ENCODE data around the gene ZNF691.

Gene ZNF691

DNA sequence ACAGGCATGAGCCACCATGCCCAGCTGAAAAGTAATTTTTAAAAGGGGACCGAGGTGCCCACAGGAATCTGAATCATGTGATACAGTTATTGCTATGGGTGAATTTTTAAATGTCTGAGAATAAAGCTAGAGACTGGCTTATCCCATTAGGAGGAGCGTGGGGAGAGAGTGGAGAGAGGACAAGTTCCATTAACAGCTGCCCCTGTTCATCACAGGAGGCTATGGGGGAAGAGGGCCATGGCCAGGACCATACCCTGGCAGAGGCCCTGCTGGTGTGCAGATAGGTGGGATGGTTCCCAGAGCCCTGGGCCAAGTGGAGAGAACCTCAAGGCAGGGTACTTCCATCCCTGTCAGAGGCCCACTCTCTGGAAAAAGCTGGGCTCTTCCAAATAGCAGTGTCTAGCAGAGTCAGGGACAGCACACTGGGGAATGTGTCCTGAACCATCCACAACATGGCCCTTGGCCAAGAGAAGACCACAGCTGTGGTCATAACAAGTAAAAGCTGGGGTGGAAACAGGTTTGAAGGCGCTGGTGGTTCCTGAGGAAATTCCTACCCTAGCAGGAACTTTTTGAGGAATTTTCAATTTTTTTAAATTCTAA lies 13.7 kb upstream of the ZNF691 start:
- H3K4me3 ChIP-seq (replicated peaks; ENCODE audit: low read depth, low read length), result no peak overlapping the region
- no peak for TF ChIP-seq CTCF (IDR thresholded peaks at IDR 0.05; ENCODE audit: low read depth, low read length, missing control alignments)
- no peak for DNase-seq (ENCODE audit: extremely low read depth, low read depth)

DNA sequence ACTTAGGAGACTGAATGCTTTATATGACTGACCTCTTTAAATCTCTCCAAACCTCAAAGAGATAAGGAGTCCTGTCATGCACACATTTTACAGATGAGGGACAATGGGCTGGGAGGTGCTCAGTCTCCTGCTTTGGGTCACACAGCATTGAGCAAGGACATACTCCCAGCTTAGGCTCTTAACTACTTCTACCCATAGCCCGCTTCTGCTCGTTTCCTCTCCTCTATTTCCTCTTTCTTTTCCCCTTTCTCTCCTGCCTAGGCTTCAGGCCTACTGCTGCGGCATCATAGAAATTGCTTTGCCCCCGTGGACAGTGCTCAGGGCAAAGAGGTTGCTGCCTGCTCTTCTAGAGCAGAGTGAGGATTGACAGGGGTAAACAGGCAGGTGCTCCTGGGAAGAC lies 12.4 kb upstream of the ZNF691 start:
- no peak for DNase-seq (ENCODE audit: extremely low read depth, low read depth)
- H3K4me3 ChIP-seq (replicated peaks; ENCODE audit: low read depth, low read length), result no peak overlapping the region
- TF ChIP-seq CTCF (IDR thresholded peaks at IDR 0.05; ENCODE audit: low read depth, low read length, missing control alignments), result no peak

GRCh38 chr1:42834803-42835202 lies 11.6 kb upstream of the ZNF691 start:
- H3K4me3 ChIP-seq (replicated peaks; ENCODE audit: low read depth, low read length), result no peak overlapping the region
- no peak for DNase-seq (ENCODE audit: extremely low read depth, low read depth)
- no peak for TF ChIP-seq CTCF (IDR thresholded peaks at IDR 0.05; ENCODE audit: low read depth, low read length, missing control alignments)

DNA sequence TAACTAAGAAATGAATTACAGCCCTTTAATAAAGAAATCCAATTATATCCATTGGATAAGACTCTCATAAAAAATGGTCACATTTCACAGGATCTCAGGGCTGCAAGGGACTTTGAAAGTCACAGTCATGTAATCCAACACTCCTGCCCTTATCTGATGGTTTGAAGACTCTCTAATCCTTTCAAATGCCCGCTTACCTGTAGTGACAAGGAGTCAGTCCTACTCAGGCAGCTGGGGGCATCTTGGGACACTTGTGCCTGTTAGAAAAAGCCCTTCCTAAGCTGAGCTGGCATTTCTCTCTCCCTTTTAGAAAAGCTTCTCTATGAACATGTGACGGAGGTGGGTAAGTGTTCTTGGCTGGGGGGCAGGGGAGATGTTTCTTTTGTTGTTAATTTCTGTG lies 11.0 kb upstream of the ZNF691 start:
- TF ChIP-seq CTCF (IDR thresholded peaks at IDR 0.05; ENCODE audit: low read depth, low read length, missing control alignments), result no peak
- no peak for DNase-seq (ENCODE audit: extremely low read depth, low read depth)
- no peak overlapping the region for H3K4me3 ChIP-seq (replicated peaks; ENCODE audit: low read depth, low read length)

- H3K4me3 ChIP-seq (replicated peaks; ENCODE audit: low read depth, low read length), result no peak overlapping the region
- TF ChIP-seq CTCF (IDR thresholded peaks at IDR 0.05; ENCODE audit: low read depth, low read length, missing control alignments), result no peak
- no peak for DNase-seq (ENCODE audit: extremely low read depth, low read depth)
Measured at GRCh38 chr1:42837709-42838108, 8.7 kb upstream of the ZNF691 start.

DNA sequence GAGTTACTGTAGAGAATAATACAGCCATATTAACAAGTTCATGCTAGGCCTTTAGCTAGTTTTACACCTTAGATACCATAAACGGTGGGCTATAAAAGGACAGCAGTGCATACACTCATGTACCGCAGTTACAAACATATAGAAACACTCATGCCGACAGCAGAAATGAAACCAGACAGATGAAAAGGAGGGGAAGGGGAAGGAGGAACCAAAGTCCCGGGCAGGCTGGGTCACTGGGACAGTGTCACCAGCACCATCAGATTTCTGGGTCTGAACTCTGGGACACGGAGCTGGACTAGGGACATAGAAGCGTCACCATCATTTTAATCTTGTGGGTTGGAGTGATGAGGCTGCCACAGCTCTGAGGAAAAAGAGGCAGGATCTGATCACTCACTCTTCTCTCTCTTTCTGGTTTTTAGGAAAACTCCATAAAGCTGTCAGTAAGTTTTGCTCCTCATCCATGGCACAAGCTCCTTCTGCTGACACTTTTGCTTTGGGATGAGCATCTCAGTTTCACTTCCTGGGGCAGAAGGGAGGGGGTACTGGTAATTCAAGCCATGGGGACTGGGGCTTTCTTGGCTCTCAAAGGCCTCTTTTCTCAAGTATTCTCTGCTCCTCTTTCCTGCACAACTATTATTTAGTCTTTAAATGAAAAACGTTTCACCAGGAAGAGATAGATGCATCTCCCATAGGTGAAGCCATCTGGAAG lies 7.8 kb upstream of the ZNF691 start:
- no peak for DNase-seq (ENCODE audit: extremely low read depth, low read depth)
- TF ChIP-seq CTCF (IDR thresholded peaks at IDR 0.05; ENCODE audit: low read depth, low read length, missing control alignments), result no peak

More for the DNA sequence above, 7.8 kb upstream of the ZNF691 start:
- no peak overlapping the region for H3K4me3 ChIP-seq (replicated peaks; ENCODE audit: low read depth, low read length)
